WTC11 (cell line): ENCODE measurements around the gene SLC22A31.

ENCODE experiments used
- CREM ChIP-seq: sonication (generic); formaldehyde crosslinking; IDR thresholded peaks from 2 replicates; pipeline ENCODE4 v1.8.1; 2022; ENCODE audit warnings: mild to moderate bottlenecking, missing genetic modification reagents, moderate library complexity
- CTCF ChIP-seq: fragments of 200-600 bp; IDR thresholded peaks from 2 replicates; pipeline ENCODE4 v1.8.0; 2022; ENCODE audit warnings: antibody characterized with exemption
- FOXP1 ChIP-seq: sonication (generic); formaldehyde crosslinking; IDR thresholded peaks from 2 replicates; pipeline ENCODE4 v1.8.0; 2022; ENCODE audit warnings: missing genetic modification reagents, mild to moderate bottlenecking, moderate library complexity, borderline replicate concordance
- FOXP4 ChIP-seq: sonication (generic); formaldehyde crosslinking; IDR thresholded peaks from 2 replicates; pipeline ENCODE4 v1.8.0; 2022; ENCODE audit warnings: mild to moderate bottlenecking, missing genetic modification reagents
- GTF2I ChIP-seq: fragments of 250-450 bp; sonication (Bioruptor Pico); conservative IDR thresholded peaks from 2 replicates; pipeline ENCODE4 v1.4.0; 2021; ENCODE audit warnings: mild to moderate bottlenecking
- JUN ChIP-seq: sonication (generic); formaldehyde crosslinking; IDR thresholded peaks from 2 replicates; pipeline ENCODE4 v1.8.0; 2023; ENCODE audit warnings: mild to moderate bottlenecking, missing genetic modification reagents
- MAX ChIP-seq: sonication (generic); formaldehyde crosslinking; IDR thresholded peaks from 2 replicates; pipeline ENCODE4 v1.8.0; 2022; ENCODE audit warnings: mild to moderate bottlenecking, missing genetic modification reagents
- NR2C2 ChIP-seq: sonication (generic); formaldehyde crosslinking; IDR thresholded peaks from 2 replicates; pipeline ENCODE4 v1.8.0; 2022; ENCODE audit warnings: mild to moderate bottlenecking, missing genetic modification reagents
- STAT6 ChIP-seq: sonication (generic); formaldehyde crosslinking; conservative IDR thresholded peaks from 2 replicates; pipeline ENCODE4 v1.8.1; 2023; ENCODE audit warnings: mild to moderate bottlenecking, low read depth, missing genetic modification reagents, moderate library complexity
- TEAD1 ChIP-seq: sonication (generic); formaldehyde crosslinking; IDR thresholded peaks from 2 replicates; pipeline ENCODE4 v1.8.0; 2022; ENCODE audit warnings: mild to moderate bottlenecking, missing genetic modification reagents
- TEAD4 ChIP-seq: sonication (generic); formaldehyde crosslinking; IDR thresholded peaks from 2 replicates; pipeline ENCODE4 v1.8.0; 2022; ENCODE audit warnings: mild to moderate bottlenecking, missing genetic modification reagents
- ZNF512 ChIP-seq: sonication (generic); formaldehyde crosslinking; IDR thresholded peaks from 2 replicates; pipeline ENCODE4 v1.8.1; 2022; ENCODE audit warnings: missing genetic modification reagents, borderline replicate concordance
- ZNF532 ChIP-seq: fragments of 250-450 bp; sonication (Bioruptor Pico); IDR thresholded peaks from 2 replicates; pipeline ENCODE4 v1.9.0; 2021; ENCODE audit warnings: mild to moderate bottlenecking, borderline replicate concordance

- TF ChIP-seq ZNF532 (CRISPR knock-in tag) (no peak), TEAD1 (CRISPR knock-in tag) (no peak), STAT6 (CRISPR knock-in tag) (no peak), CTCF (no peak), TEAD4 (CRISPR knock-in tag) (no peak), FOXP1 (no peak), FOXP4 (CRISPR knock-in tag) (no peak), ZNF512 (no peak), NR2C2 (CRISPR knock-in tag) (no peak), CREM (CRISPR knock-in tag) (no peak), GTF2I (no peak), MAX (CRISPR knock-in tag) (no peak), JUN (no peak)
These were observed 38.3 kb downstream of the SLC22A31 start for GRCh38 chr16:89161763-89162713.
